ENCODE measurements around the gene AQP7. TPM values are rescaled to one million over a fixed set of nuclear protein-coding genes. Genes with fewer than 3 reads are reported as not detected.
A peak's percentile ranks its signal among the peaks of the same experiment; 100 is the strongest.

The AQP7 gene
- total RNA-seq, 1 experiment from 2014 or later: not detected

DNA sequence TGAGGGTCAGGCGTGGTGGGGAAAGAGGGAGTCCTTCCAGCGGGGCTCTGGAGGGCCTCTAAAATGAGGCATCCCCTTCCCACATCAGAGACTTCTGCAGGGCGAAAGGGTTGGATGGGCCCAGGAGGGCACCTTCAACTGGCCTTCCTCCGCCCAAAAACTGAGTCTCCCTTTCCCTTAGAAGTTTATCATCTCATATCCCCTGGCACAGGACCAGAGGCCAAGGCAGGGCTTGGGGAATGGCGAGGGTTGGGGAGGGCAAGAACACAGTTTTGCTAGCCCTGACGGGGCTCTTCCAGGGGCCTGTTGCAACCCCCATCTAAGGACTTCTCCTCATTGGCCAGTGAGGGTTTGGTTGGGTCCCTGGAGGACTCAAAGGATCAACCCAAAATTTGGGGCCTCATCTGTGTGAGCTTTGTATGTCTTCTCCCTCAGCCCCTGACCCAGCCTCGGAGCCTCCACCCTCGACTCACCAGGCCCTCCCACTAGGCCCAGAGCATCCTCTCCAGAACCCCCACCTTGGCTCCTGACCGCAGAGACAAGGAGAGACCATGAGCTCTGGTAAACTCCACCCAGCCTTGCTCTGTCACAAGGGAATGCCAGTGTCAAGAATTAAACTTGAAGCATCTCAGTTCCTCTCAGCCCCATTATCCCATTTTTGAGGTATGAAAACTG is 24.1 kb downstream of the AQP7 start:
- no peaks in the 10 kb centered on the region for H3K27me3 ChIP-seq (ENCODE audit: low read length)
- H3K79me2 ChIP-seq (ENCODE audit: low read length): no peaks in the 10 kb centered on the region
- H2AFZ ChIP-seq (ENCODE audit: low read length): no peak overlapping the region
- H3K4me2 ChIP-seq (ENCODE audit: low read depth, low read length, poor library complexity, severe bottlenecking): no peak overlapping the region
- no peak overlapping the region for H3K9ac ChIP-seq (ENCODE audit: low read length)
- H3K4me3 ChIP-seq (ENCODE audit: low read length): no peak overlapping the region
- H4K20me1 ChIP-seq (ENCODE audit: insufficient read depth, low read depth, low read length): no peaks in the 10 kb centered on the region
- no peaks in the 10 kb centered on the region for H3K36me3 ChIP-seq (ENCODE audit: insufficient read depth, low read length)
- no peak overlapping the region for H3K27ac ChIP-seq (ENCODE audit: low read length)
- no peak for DNase-seq
- H3K9me2 ChIP-seq (replicated peaks; ENCODE audit: insufficient read depth, low read length): no peaks in the 10 kb centered on the region
- H3K4me1 ChIP-seq (ENCODE audit: low read length): no peaks in the 10 kb centered on the region
- no peaks in the 10 kb centered on the region for H3K9me3 ChIP-seq (ENCODE audit: low read length)

DNA sequence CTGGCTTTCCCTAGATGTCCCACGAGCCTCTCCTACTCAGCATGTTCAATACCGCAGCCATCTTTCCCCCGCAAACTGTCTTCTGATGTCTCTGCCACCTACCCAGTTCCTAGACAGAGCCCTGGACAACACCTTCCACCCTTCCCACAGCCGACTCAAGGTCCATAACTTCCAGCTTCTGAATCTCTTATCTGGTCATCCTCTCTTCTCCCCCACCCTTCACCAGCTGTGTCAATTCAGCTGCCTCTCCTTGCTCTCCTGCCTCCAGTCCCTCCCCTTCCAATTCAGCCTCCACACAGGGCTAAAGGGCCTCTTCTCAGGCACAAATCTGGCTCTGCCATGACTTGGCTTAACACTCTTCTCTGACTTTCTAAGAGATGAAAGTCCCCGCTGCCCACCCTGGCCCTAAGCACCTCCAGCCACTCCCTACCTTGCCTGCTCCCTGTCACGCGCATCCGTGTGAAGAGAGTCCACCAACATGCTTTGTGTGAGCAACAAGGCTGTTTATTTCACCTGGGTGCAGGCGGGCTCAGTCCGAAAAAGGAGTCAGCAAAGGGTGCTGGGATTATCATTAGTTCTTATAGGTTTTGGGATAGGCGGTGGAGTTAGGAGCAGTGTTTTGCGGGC is 25.2 kb downstream of the AQP7 start:
- no peaks in the 10 kb centered on the region for H3K4me1 ChIP-seq (ENCODE audit: low read length)
- H3K27me3 ChIP-seq (ENCODE audit: low read length): no peaks in the 10 kb centered on the region
- H3K9me3 ChIP-seq (ENCODE audit: low read length): no peaks in the 10 kb centered on the region
- H2AFZ ChIP-seq (ENCODE audit: low read length): no peak overlapping the region
- H3K4me3 ChIP-seq (ENCODE audit: low read length): no peak overlapping the region
- H3K27ac ChIP-seq (ENCODE audit: low read length): no peak overlapping the region
- H3K4me2 ChIP-seq (ENCODE audit: low read depth, low read length, poor library complexity, severe bottlenecking): no peak overlapping the region
- no peaks in the 10 kb centered on the region for H3K36me3 ChIP-seq (ENCODE audit: insufficient read depth, low read length)
- H3K9me2 ChIP-seq (replicated peaks; ENCODE audit: insufficient read depth, low read length): no peaks in the 10 kb centered on the region
- H3K79me2 ChIP-seq (ENCODE audit: low read length): no peaks in the 10 kb centered on the region
- no peak overlapping the region for H3K9ac ChIP-seq (ENCODE audit: low read length)
- DNase-seq: no peak
- no peaks in the 10 kb centered on the region for H4K20me1 ChIP-seq (ENCODE audit: insufficient read depth, low read depth, low read length)

DNA sequence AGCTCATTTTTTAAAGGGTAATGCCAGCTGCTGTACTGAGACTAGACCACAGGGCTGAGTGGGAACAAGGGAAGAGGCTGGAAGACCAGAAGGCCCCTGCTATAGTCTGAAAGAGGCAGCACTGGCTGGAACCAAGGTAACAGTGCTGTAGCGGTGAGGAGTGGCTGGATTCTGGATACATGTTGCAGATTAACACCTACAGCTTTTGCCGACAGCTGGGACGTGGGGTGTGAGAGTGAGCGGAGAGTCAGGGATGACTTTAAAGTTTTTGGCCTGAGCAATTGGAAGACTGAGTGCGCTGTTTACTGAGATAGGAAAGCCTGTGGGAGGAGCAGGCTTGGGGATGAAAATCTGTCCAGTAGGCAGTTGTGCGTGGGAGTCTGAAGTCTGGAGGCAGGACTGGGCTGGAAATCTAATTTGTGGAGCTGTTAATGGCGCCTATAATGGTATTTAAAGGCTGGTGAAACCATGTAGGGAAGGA is 26.5 kb downstream of the AQP7 start:
- no peak overlapping the region for H3K4me2 ChIP-seq (ENCODE audit: low read depth, low read length, poor library complexity, severe bottlenecking)
- H3K4me1 ChIP-seq (ENCODE audit: low read length): no peaks in the 10 kb centered on the region
- H3K27ac ChIP-seq (ENCODE audit: low read length): no peak overlapping the region
- H3K9ac ChIP-seq (ENCODE audit: low read length): no peak overlapping the region
- no peaks in the 10 kb centered on the region for H3K9me2 ChIP-seq (replicated peaks; ENCODE audit: insufficient read depth, low read length)
- H3K36me3 ChIP-seq (ENCODE audit: insufficient read depth, low read length): peaks cover 7% of the 10 kb centered on the region; the same call in 1 of the 2 replicates
- no peaks in the 10 kb centered on the region for H3K27me3 ChIP-seq (ENCODE audit: low read length)
- H3K79me2 ChIP-seq (ENCODE audit: low read length): no peaks in the 10 kb centered on the region
- H3K9me3 ChIP-seq (ENCODE audit: low read length): no peaks in the 10 kb centered on the region
- DNase-seq: no peak
- H3K4me3 ChIP-seq (ENCODE audit: low read length): no peak overlapping the region
- H2AFZ ChIP-seq (ENCODE audit: low read length): no peak overlapping the region
- no peaks in the 10 kb centered on the region for H4K20me1 ChIP-seq (ENCODE audit: insufficient read depth, low read depth, low read length)

DNA sequence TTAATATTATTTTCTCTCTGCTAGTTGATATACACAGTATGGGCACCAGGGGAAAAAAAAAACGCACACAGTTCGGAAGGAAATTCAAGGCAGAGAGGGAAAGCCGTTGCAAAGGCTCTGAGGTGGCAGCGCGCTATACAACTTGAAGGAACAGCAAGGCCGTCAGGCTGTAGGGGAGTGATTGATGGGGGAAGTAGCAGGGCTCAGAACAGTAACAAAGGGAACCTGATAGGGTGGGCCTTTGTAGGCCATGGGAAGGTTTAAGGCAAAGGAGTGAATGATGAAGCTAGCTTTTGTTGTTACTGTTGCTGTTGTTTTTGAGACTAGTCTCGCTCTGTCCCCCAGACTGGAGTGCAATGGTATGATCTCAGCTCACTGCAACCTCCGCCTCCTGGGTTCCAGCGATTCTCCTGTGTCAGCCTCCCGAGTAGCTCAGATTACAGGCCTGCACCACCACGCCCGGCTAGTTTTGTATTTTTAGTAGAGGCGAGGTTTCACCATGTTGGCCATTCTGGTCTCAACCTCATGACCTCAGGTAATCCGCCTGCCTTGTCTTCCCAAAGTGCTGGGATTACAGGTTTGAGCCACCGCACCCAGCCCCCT is 27.0 kb downstream of the AQP7 start:
- Histone ChIP-seq H3K9ac (ENCODE audit: low read length) (no peak overlapping the region), H3K36me3 (ENCODE audit: insufficient read depth, low read length) (peaks cover 12% of the 10 kb centered on the region; the same call in 1 of the 2 replicates), H3K4me1 (ENCODE audit: low read length) (no peaks in the 10 kb centered on the region), H3K4me3 (ENCODE audit: low read length) (no peak overlapping the region), H3K9me3 (ENCODE audit: low read length) (no peaks in the 10 kb centered on the region), H2AFZ (ENCODE audit: low read length) (no peak overlapping the region), H3K4me2 (ENCODE audit: low read depth, low read length, poor library complexity, severe bottlenecking) (no peak overlapping the region), H3K27ac (ENCODE audit: low read length) (no peak overlapping the region), H3K9me2 (replicated peaks; ENCODE audit: insufficient read depth, low read length) (no peaks in the 10 kb centered on the region), H4K20me1 (ENCODE audit: insufficient read depth, low read depth, low read length) (no peaks in the 10 kb centered on the region), H3K79me2 (ENCODE audit: low read length) (no peaks in the 10 kb centered on the region), H3K27me3 (ENCODE audit: low read length) (no peaks in the 10 kb centered on the region)
- DNase-seq: no peak

DNA sequence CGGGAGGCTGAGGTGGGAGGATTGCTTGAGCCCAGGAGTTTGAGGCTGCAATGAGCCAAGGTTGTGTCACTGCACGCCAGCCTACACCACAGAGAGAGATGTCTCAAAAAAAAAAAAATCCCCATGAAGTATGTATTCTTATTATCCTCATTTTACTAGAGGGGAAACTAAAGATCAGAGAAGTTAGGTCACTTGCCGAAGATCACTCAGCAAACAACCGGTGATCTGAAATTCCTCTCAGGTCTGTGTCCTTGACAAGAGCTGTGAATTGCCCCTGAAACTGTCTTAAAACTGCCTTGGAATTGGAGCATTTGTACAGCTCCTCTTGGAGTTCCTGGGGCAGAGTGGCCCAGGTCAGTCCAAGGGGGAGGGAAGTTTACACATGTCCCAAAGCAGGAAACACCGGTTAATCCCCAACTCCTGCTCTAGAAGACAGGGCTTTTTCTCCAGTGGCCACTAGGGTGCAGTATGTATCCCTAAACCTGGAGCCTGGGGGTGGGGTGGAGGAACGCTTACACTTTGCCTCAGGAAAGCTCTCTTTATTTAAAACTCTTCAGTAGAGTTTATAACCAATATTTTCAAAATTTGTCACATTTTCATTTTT is 27.6 kb downstream of the AQP7 start:
- no peak overlapping the region for H3K27ac ChIP-seq (ENCODE audit: low read length)
- H3K79me2 ChIP-seq (ENCODE audit: low read length): no peaks in the 10 kb centered on the region
- H3K36me3 ChIP-seq (ENCODE audit: insufficient read depth, low read length): peaks cover 18% of the 10 kb centered on the region; the same call in 1 of the 2 replicates
- H3K4me1 ChIP-seq (ENCODE audit: low read length): no peaks in the 10 kb centered on the region
- no peak overlapping the region for H3K4me3 ChIP-seq (ENCODE audit: low read length)
- H2AFZ ChIP-seq (ENCODE audit: low read length): no peak overlapping the region
- no peaks in the 10 kb centered on the region for H3K27me3 ChIP-seq (ENCODE audit: low read length)
- DNase-seq: peak; percentile 85
- no peak overlapping the region for H3K4me2 ChIP-seq (ENCODE audit: low read depth, low read length, poor library complexity, severe bottlenecking)
- no peaks in the 10 kb centered on the region for H4K20me1 ChIP-seq (ENCODE audit: insufficient read depth, low read depth, low read length)
- H3K9me2 ChIP-seq (replicated peaks; ENCODE audit: insufficient read depth, low read length): no peaks in the 10 kb centered on the region
- no peak overlapping the region for H3K9ac ChIP-seq (ENCODE audit: low read length)
- no peaks in the 10 kb centered on the region for H3K9me3 ChIP-seq (ENCODE audit: low read length)

DNA sequence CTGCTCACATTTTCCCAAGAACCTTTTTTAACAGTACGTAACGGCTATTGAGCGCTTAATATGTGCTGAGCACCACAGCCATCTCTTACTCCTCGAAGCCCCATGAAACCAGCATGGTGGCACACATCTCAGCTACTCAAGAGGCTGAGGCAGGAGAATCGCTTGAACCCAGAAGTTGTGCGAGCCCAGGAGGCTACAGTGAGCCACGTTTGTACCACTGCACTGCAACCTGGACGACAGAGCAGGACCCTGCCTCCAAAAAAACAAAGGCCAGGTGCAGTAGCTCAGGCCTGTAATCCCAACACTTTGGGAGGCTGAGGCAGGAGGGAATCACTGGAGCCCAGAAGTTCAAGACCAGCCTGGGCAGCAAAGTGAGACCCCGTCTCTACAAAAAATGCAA is 28.2 kb downstream of the AQP7 start:
- Histone ChIP-seq H4K20me1 (ENCODE audit: insufficient read depth, low read depth, low read length) (no peaks in the 10 kb centered on the region), H3K4me2 (ENCODE audit: low read depth, low read length, poor library complexity, severe bottlenecking) (no peak overlapping the region), H2AFZ (ENCODE audit: low read length) (no peak overlapping the region), H3K9me2 (replicated peaks; ENCODE audit: insufficient read depth, low read length) (no peaks in the 10 kb centered on the region), H3K27ac (ENCODE audit: low read length) (no peak overlapping the region), H3K9me3 (ENCODE audit: low read length) (no peaks in the 10 kb centered on the region), H3K4me3 (ENCODE audit: low read length) (no peak overlapping the region), H3K79me2 (ENCODE audit: low read length) (no peaks in the 10 kb centered on the region), H3K9ac (ENCODE audit: low read length) (no peak overlapping the region), H3K4me1 (ENCODE audit: low read length) (no peaks in the 10 kb centered on the region), H3K36me3 (ENCODE audit: insufficient read depth, low read length) (peaks cover 19% of the 10 kb centered on the region; the same call in 1 of the 2 replicates), H3K27me3 (ENCODE audit: low read length) (no peaks in the 10 kb centered on the region)
- DNase-seq: no peak

DNA sequence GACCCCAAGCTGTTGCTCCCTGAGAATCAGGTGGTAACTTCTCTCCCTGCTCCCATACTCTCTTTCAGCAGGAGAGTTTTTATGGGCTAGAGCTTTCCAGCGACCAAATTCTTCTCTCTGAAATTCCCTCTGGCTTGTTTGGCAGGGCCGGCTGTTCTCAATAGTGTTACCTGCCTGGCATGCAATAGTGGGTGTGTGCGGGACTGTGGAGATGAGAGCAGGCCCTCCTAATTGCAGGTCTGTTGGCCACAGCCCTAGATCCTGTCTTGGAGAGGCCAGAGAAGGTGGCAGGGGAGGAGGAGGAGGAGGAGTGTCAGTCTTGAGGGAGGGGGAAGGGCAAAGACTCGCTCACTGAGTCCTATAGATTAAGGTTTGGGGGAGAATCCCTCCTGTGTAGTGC is 29.5 kb downstream of the AQP7 start:
- H2AFZ ChIP-seq (ENCODE audit: low read length): no peak overlapping the region
- no peak overlapping the region for H3K4me3 ChIP-seq (ENCODE audit: low read length)
- no peaks in the 10 kb centered on the region for H3K4me1 ChIP-seq (ENCODE audit: low read length)
- H3K4me2 ChIP-seq (ENCODE audit: low read depth, low read length, poor library complexity, severe bottlenecking): no peak overlapping the region
- H3K9me2 ChIP-seq (replicated peaks; ENCODE audit: insufficient read depth, low read length): no peaks in the 10 kb centered on the region
- H3K79me2 ChIP-seq (ENCODE audit: low read length): no peaks in the 10 kb centered on the region
- no peaks in the 10 kb centered on the region for H3K27me3 ChIP-seq (ENCODE audit: low read length)
- no peaks in the 10 kb centered on the region for H3K9me3 ChIP-seq (ENCODE audit: low read length)
- no peak for DNase-seq
- no peaks in the 10 kb centered on the region for H4K20me1 ChIP-seq (ENCODE audit: insufficient read depth, low read depth, low read length)
- H3K9ac ChIP-seq (ENCODE audit: low read length): no peak overlapping the region
- no peak overlapping the region for H3K27ac ChIP-seq (ENCODE audit: low read length)
- H3K36me3 ChIP-seq (ENCODE audit: insufficient read depth, low read length): peaks cover 19% of the 10 kb centered on the region; the same call in 1 of the 2 replicates

DNA sequence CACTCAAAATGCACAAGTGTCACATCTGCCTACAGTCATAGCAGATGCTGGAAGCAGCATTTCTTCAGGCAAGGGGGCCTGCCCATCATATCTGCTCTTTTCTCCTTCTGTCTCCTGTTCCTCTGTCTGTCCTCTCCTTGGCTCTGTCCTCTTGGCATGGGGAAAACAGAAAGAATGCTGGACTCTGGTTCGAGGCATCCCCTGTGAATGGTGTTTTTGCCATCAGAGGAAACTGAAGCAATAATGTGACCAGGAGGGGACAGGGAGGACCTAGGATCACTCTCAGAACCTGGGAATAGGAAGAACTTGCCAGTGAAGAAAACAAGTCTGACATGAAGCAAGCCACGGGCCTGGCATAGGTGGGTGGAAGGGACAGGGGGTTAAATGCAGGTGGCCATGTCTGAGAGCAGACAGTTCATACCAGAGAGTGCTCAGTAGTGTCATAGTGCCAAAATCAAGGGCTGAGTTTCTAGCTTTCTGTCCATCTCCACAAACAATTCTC is 35.3 kb downstream of the AQP7 start:
- Histone ChIP-seq H3K4me3 (ENCODE audit: low read length) (no peak overlapping the region), H3K79me2 (ENCODE audit: low read length) (no peaks in the 10 kb centered on the region), H4K20me1 (ENCODE audit: insufficient read depth, low read depth, low read length) (no peaks in the 10 kb centered on the region), H3K4me1 (ENCODE audit: low read length) (no peaks in the 10 kb centered on the region), H3K9me3 (ENCODE audit: low read length) (no peaks in the 10 kb centered on the region), H2AFZ (ENCODE audit: low read length) (no peak overlapping the region), H3K27ac (ENCODE audit: low read length) (no peak overlapping the region), H3K27me3 (ENCODE audit: low read length) (no peaks in the 10 kb centered on the region), H3K36me3 (ENCODE audit: insufficient read depth, low read length) (peaks cover 38% of the 10 kb centered on the region; the same call in 1 of the 2 replicates), H3K4me2 (ENCODE audit: low read depth, low read length, poor library complexity, severe bottlenecking) (no peak overlapping the region), H3K9me2 (replicated peaks; ENCODE audit: insufficient read depth, low read length) (no peaks in the 10 kb centered on the region), H3K9ac (ENCODE audit: low read length) (no peak overlapping the region)
- DNase-seq: no peak

Measured in Karpas-422 (cell line).